Measurements from ENCODE around the gene FCSK. TPM values are rescaled to one million over a fixed set of nuclear protein-coding genes. Genes with fewer than 3 reads are reported as not detected.

Gene FCSK
- total and polyA plus RNA-seq, 2 of the 13 experiments (the other 11 are each of a cell fraction or from before 2014, with no cell fraction given), result 9.1 to 19.2 TPM

DNA sequence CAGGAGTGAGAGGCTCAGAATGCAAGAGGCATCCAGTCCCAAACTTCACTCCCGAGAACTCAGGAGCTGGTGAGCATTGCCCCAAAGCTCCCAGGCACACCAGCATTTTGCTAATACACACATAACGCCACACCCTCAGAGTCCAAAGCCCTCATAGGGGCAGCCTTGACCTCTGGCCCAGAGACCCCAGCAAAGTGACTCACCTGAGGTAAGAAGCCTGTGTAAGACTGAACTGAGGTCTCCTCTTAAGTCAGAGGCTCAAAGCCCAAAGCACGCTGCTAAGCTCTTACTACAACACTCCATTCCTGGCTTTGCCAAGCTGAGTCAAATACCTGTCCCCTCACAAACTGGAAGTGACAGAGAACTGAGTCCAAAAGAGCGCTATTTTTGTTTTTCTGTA lies 31.9 kb upstream of the FCSK start (continued):
- TF ChIP-seq, protein P1, sequence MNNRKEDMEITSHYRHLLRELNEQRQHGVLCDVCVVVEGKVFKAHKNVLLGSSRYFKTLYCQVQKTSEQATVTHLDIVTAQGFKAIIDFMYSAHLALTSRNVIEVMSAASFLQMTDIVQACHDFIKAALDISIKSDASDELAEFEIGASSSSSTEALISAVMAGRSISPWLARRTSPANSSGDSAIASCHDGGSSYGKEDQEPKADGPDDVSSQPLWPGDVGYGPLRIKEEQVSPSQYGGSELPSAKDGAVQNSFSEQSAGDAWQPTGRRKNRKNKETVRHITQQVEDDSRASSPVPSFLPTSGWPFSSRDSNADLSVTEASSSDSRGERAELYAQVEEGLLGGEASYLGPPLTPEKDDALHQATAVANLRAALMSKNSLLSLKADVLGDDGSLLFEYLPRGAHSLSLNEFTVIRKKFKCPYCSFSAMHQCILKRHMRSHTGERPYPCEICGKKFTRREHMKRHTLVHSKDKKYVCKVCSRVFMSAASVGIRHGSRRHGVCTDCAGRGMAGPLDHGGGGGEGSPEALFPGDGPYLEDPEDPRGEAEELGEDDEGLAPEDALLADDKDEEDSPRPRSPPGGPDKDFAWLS (CRISPR knock-in tag; IDR thresholded peaks at IDR 0.05; ENCODE audit: borderline replicate concordance), result no peak
- TF ChIP-seq KDM5A (IDR thresholded peaks at IDR 0.05; ENCODE audit: borderline replicate concordance, low read length) (no peak), ZNF496 (CRISPR knock-in tag; IDR thresholded peaks at IDR 0.05; ENCODE audit: insufficient replicate concordance) (no peak), KDM5B (CRISPR knock-in tag; IDR thresholded peaks at IDR 0.05; ENCODE audit: borderline replicate concordance) (0 out of 2 replicates have a peak, but pooled peaks have one; percentile 20), BHLHE40 (IDR thresholded peaks at IDR 0.05; ENCODE audit: low read length) (no peak), PAWR (CRISPR knock-in tag; IDR thresholded peaks at IDR 0.05; ENCODE audit: borderline replicate concordance) (no peak), NFKBIZ (CRISPR knock-in tag; IDR thresholded peaks at IDR 0.05) (no peak), ZBTB20 (CRISPR knock-in tag; IDR thresholded peaks at IDR 0.05; ENCODE audit: borderline replicate concordance, low read depth) (no peak), SRSF4 (IDR thresholded peaks at IDR 0.05; ENCODE audit: low read depth, low read length, poor library complexity, severe bottlenecking) (no peak), RAD51 (IDR thresholded peaks at IDR 0.05; ENCODE audit: borderline replicate concordance) (no peak), SOX13 (IDR thresholded peaks at IDR 0.05) (no peak), SOX13 (CRISPR knock-in tag; conservative IDR thresholded peaks at IDR 0.05 in 1 of 2, IDR thresholded peaks at IDR 0.05 in 1 of 2) (0 out of 4 replicates have a peak, but pooled peaks of 1 of the 2 experiments have one; percentile 8), HOXA3 (CRISPR knock-in tag; IDR thresholded peaks at IDR 0.05) (0 out of 2 replicates have a peak, but pooled peaks have one; percentile 38), NR2F6 (IDR thresholded peaks at IDR 0.05) (peak; percentile 66), NR2F6 (CRISPR knock-in tag; IDR thresholded peaks at IDR 0.05) (peak; percentile 46; the same call in 1 of the 2 replicates), ZNF101 (CRISPR knock-in tag; IDR thresholded peaks at IDR 0.05; ENCODE audit: borderline replicate concordance, low read depth) (no peak), FOXK1 (CRISPR knock-in tag; IDR thresholded peaks at IDR 0.05; ENCODE audit: borderline replicate concordance, low read depth) (no peak), THAP11 (CRISPR knock-in tag; IDR thresholded peaks at IDR 0.05) (0 out of 2 replicates have a peak, but pooled peaks have one; percentile 26), RARA (CRISPR knock-in tag; IDR thresholded peaks at IDR 0.05) (peak; percentile 18; the same call in 1 of the 2 replicates), ZNF891 (CRISPR knock-in tag; IDR thresholded peaks at IDR 0.05) (no peak), ZFX (CRISPR knock-in tag; IDR thresholded peaks at IDR 0.05; ENCODE audit: low read depth) (no peak), ATF7-NPFF (CRISPR knock-in tag; IDR thresholded peaks at IDR 0.05; ENCODE audit: low read depth) (no peak), KDM2A (CRISPR knock-in tag; IDR thresholded peaks at IDR 0.05; ENCODE audit: borderline replicate concordance, low read depth) (no peak)
- TF ChIP-seq, protein P2, sequence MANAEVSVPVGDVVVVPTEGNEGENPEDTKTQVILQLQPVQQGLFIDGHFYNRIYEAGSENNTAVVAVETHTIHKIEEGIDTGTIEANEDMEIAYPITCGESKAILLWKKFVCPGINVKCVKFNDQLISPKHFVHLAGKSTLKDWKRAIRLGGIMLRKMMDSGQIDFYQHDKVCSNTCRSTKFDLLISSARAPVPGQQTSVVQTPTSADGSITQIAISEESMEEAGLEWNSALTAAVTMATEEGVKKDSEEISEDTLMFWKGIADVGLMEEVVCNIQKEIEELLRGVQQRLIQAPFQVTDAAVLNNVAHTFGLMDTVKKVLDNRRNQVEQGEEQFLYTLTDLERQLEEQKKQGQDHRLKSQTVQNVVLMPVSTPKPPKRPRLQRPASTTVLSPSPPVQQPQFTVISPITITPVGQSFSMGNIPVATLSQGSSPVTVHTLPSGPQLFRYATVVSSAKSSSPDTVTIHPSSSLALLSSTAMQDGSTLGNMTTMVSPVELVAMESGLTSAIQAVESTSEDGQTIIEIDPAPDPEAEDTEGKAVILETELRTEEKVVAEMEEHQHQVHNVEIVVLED (CRISPR knock-in tag; IDR thresholded peaks at IDR 0.05; ENCODE audit: borderline replicate concordance), result no peak
- TF ChIP-seq, protein P3, sequence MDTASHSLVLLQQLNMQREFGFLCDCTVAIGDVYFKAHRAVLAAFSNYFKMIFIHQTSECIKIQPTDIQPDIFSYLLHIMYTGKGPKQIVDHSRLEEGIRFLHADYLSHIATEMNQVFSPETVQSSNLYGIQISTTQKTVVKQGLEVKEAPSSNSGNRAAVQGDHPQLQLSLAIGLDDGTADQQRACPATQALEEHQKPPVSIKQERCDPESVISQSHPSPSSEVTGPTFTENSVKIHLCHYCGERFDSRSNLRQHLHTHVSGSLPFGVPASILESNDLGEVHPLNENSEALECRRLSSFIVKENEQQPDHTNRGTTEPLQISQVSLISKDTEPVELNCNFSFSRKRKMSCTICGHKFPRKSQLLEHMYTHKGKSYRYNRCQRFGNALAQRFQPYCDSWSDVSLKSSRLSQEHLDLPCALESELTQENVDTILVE (CRISPR knock-in tag; IDR thresholded peaks at IDR 0.05), result no peak
- TF ChIP-seq, protein P4, sequence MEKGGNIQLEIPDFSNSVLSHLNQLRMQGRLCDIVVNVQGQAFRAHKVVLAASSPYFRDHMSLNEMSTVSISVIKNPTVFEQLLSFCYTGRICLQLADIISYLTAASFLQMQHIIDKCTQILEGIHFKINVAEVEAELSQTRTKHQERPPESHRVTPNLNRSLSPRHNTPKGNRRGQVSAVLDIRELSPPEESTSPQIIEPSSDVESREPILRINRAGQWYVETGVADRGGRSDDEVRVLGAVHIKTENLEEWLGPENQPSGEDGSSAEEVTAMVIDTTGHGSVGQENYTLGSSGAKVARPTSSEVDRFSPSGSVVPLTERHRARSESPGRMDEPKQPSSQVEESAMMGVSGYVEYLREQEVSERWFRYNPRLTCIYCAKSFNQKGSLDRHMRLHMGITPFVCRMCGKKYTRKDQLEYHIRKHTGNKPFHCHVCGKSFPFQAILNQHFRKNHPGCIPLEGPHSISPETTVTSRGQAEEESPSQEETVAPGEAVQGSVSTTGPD (CRISPR knock-in tag; IDR thresholded peaks at IDR 0.05), result no peak

Data from HepG2 (cell line).